Amniotic epithelial cell (primary cell): Measurements from ENCODE around the gene RADIL.
A peak's percentile ranks its signal among the peaks of the same experiment; 100 is the strongest.

Experiments
- DNase-seq: peaks from one replicate; pipeline ENCODE4 v3.0.0-alpha.2; 2010; ENCODE audit warnings: low read depth

Gene RADIL

GRCh38 chr7:4831723-4832495 is 51.6 kb downstream of the RADIL start:
- no peak for DNase-seq

GRCh38 chr7:4830176-4830575 is 53.3 kb downstream of the RADIL start:
- DNase-seq: peak; percentile 68

- DNase-seq: no peak
These were observed 54.7 kb downstream of the RADIL start for GRCh38 chr7:4828720-4829383.

GRCh38 chr7:4825081-4825480 is 58.4 kb downstream of the RADIL start:
- DNase-seq: no peak

GRCh38 chr7:4824120-4824775 is 59.3 kb downstream of the RADIL start:
- DNase-seq: no peak

- no peak for DNase-seq
These were observed 59.9 kb downstream of the RADIL start for GRCh38 chr7:4823441-4824119.

- no peak for DNase-seq
These were observed 60.8 kb downstream of the RADIL start for GRCh38 chr7:4822677-4823076.

- no peak for DNase-seq
These were observed 62.5 kb downstream of the RADIL start for GRCh38 chr7:4820967-4821471.

GRCh38 chr7:4820405-4820966 is 63.0 kb downstream of the RADIL start:
- no peak for DNase-seq

GRCh38 chr7:4819560-4820404 is 63.7 kb downstream of the RADIL start:
- DNase-seq: no peak

- no peak for DNase-seq
These were observed 65.3 kb downstream of the RADIL start for GRCh38 chr7:4818000-4818794.

GRCh38 chr7:4817178-4817901 is 66.2 kb downstream of the RADIL start:
- no peak for DNase-seq

GRCh38 chr7:4816419-4817080 is 67.0 kb downstream of the RADIL start:
- no peak for DNase-seq

- no peak for DNase-seq
These were observed 67.7 kb downstream of the RADIL start for GRCh38 chr7:4815609-4816418.

- no peak for DNase-seq
These were observed 68.4 kb downstream of the RADIL start for GRCh38 chr7:4815121-4815520.

GRCh38 chr7:4814433-4814832 is 69.1 kb downstream of the RADIL start:
- DNase-seq: no peak

GRCh38 chr7:4809666-4810065 is 73.8 kb downstream of the RADIL start:
- DNase-seq: no peak

GRCh38 chr7:4809091-4809591 is 74.4 kb downstream of the RADIL start:
- no peak for DNase-seq
